Endothelial cell of umbilical vein (primary cell): ENCODE data around the gene NDUFS8.

ENCODE experiments used
- EZH2 ChIP-seq: IDR thresholded peaks from 2 replicates; pipeline ENCODE4 v1.6.1; 2012; ENCODE audit warnings: borderline replicate concordance, low read depth, mild to moderate bottlenecking, moderate library complexity, low read length, inconsistent platforms; ENCODE audit not compliant: severe bottlenecking
- MYC ChIP-seq: IDR thresholded peaks from one replicate; pipeline ENCODE4 v1.6.1; 2011; ENCODE audit warnings: mild to moderate bottlenecking, low read depth, low read length
- POLR2A ChIP-seq: IDR thresholded peaks from 2 replicates; pipeline ENCODE4 v1.6.1; 2012; ENCODE audit warnings: low read depth, mild to moderate bottlenecking, control low read depth, low read length
- POLR2AphosphoS5 ChIP-seq: IDR thresholded peaks from 2 replicates; pipeline ENCODE4 v1.6.1; 2012; ENCODE audit warnings: low read depth, mild to moderate bottlenecking, control low read depth, low read length, moderate library complexity; ENCODE audit not compliant: insufficient read depth
- TF ChIP-seq, protein P1 (sequence below), 2 donors: IDR thresholded peaks; 1 replicate in 1 of 2; 2 replicates in 1 of 2; pipeline ENCODE4 v1.5.1; 2011; ENCODE audit warnings: low read length in 2 of 2, mild to moderate bottlenecking in 2 of 2, moderate library complexity in 2 of 2, control low read depth in 1 of 2, inconsistent platforms in 1 of 2, low read depth in 1 of 2; ENCODE audit not compliant: insufficient read depth in 1 of 2; ENCODE audit errors: extremely low read depth in 1 of 2
- TF ChIP-seq, protein P2 (sequence below): IDR thresholded peaks from 2 replicates; pipeline ENCODE4 v1.6.1; 2011; ENCODE audit not compliant: insufficient read depth, insufficient read length

DNA sequence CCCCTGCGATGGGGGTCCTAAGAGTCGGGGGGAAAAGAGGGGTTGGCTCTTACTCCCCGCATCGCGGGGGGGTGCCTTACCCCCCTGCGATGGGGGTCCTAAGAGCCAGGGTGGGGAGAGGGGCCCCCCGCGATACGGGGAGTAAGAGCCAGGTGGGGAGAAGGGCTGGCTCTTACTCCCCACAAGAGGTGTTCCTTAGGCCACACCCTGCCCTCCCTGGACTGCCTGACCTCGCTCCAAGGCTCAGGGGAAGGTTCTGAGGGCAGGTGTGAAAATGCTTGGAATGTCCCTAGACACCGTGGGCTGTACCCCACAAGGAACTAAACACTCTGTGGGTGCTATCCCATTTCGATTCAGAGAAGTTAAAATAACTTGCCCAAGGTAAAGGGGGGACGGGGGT, 34.4 kb upstream of the NDUFS8 start:
- TF ChIP-seq, protein P1, sequence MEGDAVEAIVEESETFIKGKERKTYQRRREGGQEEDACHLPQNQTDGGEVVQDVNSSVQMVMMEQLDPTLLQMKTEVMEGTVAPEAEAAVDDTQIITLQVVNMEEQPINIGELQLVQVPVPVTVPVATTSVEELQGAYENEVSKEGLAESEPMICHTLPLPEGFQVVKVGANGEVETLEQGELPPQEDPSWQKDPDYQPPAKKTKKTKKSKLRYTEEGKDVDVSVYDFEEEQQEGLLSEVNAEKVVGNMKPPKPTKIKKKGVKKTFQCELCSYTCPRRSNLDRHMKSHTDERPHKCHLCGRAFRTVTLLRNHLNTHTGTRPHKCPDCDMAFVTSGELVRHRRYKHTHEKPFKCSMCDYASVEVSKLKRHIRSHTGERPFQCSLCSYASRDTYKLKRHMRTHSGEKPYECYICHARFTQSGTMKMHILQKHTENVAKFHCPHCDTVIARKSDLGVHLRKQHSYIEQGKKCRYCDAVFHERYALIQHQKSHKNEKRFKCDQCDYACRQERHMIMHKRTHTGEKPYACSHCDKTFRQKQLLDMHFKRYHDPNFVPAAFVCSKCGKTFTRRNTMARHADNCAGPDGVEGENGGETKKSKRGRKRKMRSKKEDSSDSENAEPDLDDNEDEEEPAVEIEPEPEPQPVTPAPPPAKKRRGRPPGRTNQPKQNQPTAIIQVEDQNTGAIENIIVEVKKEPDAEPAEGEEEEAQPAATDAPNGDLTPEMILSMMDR (IDR thresholded peaks at IDR 0.05; ENCODE audit: extremely low read depth in 1 of 2, insufficient read depth in 1 of 2, low read depth in 1 of 2, low read length in 2 of 2), result no peak
- TF ChIP-seq POLR2A, result no peak
- no peak for TF ChIP-seq MYC
- TF ChIP-seq EZH2, result no peak
- no peak for TF ChIP-seq POLR2AphosphoS5
- TF ChIP-seq, protein P2, sequence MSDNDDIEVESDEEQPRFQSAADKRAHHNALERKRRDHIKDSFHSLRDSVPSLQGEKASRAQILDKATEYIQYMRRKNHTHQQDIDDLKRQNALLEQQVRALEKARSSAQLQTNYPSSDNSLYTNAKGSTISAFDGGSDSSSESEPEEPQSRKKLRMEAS, result no peak
